Mesothelial cell of epicardium (in vitro differentiated cells): ENCODE results near the gene B4GALT1. TPM values are rescaled to one million over a fixed set of nuclear protein-coding genes. Genes with fewer than 3 reads are reported as not detected.
"Not testable (repeated sequence)": the region's sequence is repeated elsewhere in the genome, so short reads cannot be mapped to it uniquely, and the experiment has no call there.

Experiments
- DNase-seq, 2 experiments: peaks; one replicate each; pipeline ENCODE4 v3.0.0; 2021; ENCODE audit warnings: low spot score in 2 of 2; ENCODE audit not compliant: unreplicated experiment in 2 of 2
- H3K27ac Mint-ChIP-seq: 2 replicates; pipeline ENCODE4 v1.8.0; 2021; ENCODE audit warnings: mixed read lengths
- H3K27me3 Mint-ChIP-seq: 2 replicates; pipeline ENCODE4 v1.8.0; 2021; ENCODE audit warnings: low read depth, mixed read lengths
- H3K36me3 Mint-ChIP-seq: 2 replicates; pipeline ENCODE4 v1.8.0; 2021; ENCODE audit warnings: mixed read lengths
- H3K4me1 Mint-ChIP-seq: 2 replicates; pipeline ENCODE4 v1.8.0; 2021; ENCODE audit warnings: mixed read lengths
- H3K4me3 Mint-ChIP-seq: 2 replicates; pipeline ENCODE4 v1.8.0; 2021; ENCODE audit warnings: mild to moderate bottlenecking, moderate library complexity, mixed read lengths
- H3K9me3 Mint-ChIP-seq: 2 replicates; pipeline ENCODE4 v1.8.0; 2021; ENCODE audit warnings: mixed read lengths
- total RNA-seq: library from RNA; stranded (reverse); gene quantifications from 3 replicates; pipeline ENCODE4 v1.2.1, GENCODE V29; 2021
- TF ChIP-seq, protein P1 (sequence below): fragments of 200-600 bp; sonication (generic); IDR thresholded peaks from one replicate; pipeline ENCODE4 v1.5.0; 2021; ENCODE audit warnings: antibody characterized with exemption; ENCODE audit not compliant: unreplicated experiment

Gene B4GALT1
- total RNA-seq, 1 donor from 2014 or later: 78.3 TPM

DNA sequence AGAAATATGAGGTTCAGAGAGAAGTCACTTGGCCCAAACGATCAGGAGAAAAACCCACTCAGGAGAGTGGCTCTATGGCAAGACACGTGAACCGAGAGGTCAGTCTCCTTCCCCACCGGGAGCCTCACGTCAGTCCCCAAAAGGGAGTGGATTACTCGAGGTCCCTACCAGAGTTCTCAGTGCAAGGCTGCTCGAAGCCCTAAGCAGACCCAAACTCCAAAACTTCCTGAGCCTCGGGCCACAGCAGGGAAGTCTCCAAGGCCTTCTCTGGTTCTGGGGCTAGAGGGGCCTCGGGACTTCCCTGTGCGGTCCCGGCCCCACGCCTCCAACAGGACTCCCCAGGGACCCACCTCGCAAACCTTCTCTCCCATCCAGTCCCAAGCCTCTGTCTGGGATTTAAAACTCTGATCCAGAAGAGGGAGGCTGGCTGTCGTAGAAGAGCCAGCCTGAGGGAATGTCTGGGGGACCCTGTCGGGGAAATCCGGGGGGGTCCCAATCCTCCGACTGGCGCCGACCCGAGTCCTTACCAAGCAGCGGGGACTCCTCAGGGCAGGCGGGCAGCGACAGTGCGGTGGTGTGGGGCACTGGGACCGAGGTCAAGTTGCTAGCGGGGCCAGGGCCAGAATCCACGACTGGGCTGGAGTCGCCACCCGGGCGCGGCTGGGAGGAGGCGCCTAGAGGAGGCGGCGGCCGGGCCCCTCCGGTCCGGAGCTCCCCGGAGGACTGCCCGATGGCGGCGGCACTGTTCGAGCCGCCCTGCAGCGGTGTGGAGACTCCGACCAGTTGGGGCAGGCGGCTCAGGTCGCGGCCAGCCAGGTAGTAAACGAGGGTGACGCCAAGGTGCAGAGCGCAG, 679 bp downstream of the B4GALT1 start:
- Mint-ChIP-seq H3K36me3 (no peaks in the 10 kb centered on the region), H3K4me3 (peak overlapping the region; percentile 76), H3K9me3 (no peaks in the 10 kb centered on the region), H3K27ac (peak overlapping the region; percentile 96), H3K4me1 (peaks cover 62% of the 10 kb centered on the region), H3K27me3 (no peaks in the 10 kb centered on the region)
- TF ChIP-seq, protein P1, sequence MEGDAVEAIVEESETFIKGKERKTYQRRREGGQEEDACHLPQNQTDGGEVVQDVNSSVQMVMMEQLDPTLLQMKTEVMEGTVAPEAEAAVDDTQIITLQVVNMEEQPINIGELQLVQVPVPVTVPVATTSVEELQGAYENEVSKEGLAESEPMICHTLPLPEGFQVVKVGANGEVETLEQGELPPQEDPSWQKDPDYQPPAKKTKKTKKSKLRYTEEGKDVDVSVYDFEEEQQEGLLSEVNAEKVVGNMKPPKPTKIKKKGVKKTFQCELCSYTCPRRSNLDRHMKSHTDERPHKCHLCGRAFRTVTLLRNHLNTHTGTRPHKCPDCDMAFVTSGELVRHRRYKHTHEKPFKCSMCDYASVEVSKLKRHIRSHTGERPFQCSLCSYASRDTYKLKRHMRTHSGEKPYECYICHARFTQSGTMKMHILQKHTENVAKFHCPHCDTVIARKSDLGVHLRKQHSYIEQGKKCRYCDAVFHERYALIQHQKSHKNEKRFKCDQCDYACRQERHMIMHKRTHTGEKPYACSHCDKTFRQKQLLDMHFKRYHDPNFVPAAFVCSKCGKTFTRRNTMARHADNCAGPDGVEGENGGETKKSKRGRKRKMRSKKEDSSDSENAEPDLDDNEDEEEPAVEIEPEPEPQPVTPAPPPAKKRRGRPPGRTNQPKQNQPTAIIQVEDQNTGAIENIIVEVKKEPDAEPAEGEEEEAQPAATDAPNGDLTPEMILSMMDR: no peak
- DNase-seq: peak in 1 of 2 experiments; percentile 57

DNA sequence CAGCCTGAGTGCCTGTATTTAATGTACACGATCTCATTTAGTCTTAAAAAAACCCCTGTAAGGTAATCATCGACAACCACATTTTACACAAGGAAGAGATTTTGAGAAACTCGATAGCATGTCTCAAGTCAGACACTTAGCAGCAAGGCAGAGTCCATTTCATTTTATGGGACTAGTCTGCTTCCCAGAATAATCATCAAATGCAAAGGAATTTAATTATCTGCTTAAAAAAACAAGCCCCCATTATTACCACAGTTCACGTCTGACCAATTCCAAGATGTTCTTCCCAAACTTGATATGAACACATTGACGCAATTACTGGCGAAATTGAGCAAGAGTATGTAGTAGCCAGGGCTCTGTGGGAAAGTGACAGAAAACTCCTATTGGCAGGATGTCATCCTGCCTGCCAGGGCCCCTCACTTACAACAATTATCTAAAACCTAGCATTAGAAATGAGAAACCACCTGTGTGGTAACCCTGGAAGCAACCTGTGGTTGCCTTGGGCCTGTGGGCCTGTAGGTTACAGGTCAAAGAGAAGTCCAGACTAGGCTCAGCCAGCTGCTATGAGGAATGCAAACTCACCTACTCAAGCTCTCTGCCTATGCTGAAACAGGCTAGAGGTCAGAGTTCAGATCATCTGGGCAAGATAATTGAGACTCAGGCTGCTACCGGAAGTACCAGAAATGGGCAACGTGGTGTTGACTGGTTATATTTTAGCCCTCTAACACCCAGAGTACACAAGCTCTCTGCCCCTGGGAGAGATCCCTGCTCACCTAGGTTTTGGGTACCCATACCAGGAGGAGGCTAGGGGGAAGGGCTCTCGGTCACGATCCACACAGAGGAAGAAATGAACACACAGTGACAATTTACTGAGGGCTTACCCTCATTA, 1.6 kb downstream of the B4GALT1 start:
- DNase-seq: peak in 1 of 2 experiments; percentile 36
- no peaks in the 10 kb centered on the region for H3K27me3 Mint-ChIP-seq
- no peaks in the 10 kb centered on the region for H3K9me3 Mint-ChIP-seq
- TF ChIP-seq, protein P1: no peak
- peaks cover 67% of the 10 kb centered on the region for H3K4me1 Mint-ChIP-seq
- peak overlapping the region; percentile 76 for H3K4me3 Mint-ChIP-seq
- H3K36me3 Mint-ChIP-seq: no peaks in the 10 kb centered on the region
- H3K27ac Mint-ChIP-seq: peak overlapping the region; percentile 96

DNA sequence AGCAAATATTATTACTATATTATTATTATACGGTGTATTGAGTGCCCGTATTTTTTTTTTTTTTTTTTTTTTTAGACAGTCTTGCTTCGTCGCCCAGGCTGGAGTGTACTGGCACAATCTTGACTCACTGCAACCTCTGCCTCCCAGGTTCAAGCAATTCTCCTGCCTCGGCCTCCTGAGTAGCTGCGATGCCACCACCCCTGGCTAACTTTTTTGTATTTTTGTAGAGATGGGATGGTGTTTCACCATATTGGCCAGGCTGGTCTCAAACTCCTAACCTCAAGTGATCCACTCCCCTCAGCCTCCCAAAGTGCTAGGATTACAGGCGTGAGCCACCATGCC, 2.2 kb downstream of the B4GALT1 start:
- not testable (repeated sequence) for H3K9me3 Mint-ChIP-seq, H3K36me3 Mint-ChIP-seq, H3K27me3 Mint-ChIP-seq
- peak overlapping the region; percentile 96 for H3K27ac Mint-ChIP-seq
- peaks cover 72% of the 10 kb centered on the region for H3K4me1 Mint-ChIP-seq
- H3K4me3 Mint-ChIP-seq: peak overlapping the region; percentile 76
- DNase-seq: peak in 1 of 2 experiments; percentile 3

DNA sequence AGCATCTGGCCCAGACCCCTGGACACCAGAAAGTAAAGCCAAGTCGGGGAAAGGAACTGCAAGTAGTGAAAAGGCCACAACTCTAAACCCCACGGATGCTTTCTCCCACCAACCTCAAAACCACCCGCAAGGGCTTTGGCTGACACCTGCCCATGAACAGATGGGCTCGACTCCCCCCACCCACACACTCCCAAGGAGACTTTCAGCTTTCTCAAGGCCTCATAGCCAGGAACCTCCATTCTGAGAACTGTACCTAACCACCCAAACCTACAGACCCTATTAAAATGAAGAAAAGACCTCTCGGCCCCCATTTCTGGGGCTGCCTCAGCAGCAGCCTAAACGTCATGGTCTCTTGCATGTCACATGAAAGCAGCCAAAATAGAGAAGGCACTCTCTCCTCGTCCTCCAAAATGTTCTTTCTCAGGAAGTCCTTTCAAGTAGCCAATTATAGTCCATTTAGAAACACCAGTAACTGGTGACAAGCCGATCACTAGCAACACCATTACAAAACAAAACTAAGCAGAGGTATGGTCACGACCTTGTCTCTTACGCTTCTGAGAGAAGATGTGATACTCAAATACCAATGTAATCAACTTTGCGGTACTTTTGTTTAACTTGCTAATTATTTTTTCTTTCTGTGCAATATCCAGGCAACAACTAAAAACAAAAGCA, 2.9 kb downstream of the B4GALT1 start:
- no peaks in the 10 kb centered on the region for H3K9me3 Mint-ChIP-seq
- peak overlapping the region; percentile 56 for H3K4me3 Mint-ChIP-seq
- DNase-seq: peak in 1 of 2 experiments; percentile 29
- TF ChIP-seq, protein P1: no peak
- no peaks in the 10 kb centered on the region for H3K27me3 Mint-ChIP-seq
- no peaks in the 10 kb centered on the region for H3K36me3 Mint-ChIP-seq
- H3K4me1 Mint-ChIP-seq: peaks cover 78% of the 10 kb centered on the region
- peak overlapping the region; percentile 83 for H3K27ac Mint-ChIP-seq

DNA sequence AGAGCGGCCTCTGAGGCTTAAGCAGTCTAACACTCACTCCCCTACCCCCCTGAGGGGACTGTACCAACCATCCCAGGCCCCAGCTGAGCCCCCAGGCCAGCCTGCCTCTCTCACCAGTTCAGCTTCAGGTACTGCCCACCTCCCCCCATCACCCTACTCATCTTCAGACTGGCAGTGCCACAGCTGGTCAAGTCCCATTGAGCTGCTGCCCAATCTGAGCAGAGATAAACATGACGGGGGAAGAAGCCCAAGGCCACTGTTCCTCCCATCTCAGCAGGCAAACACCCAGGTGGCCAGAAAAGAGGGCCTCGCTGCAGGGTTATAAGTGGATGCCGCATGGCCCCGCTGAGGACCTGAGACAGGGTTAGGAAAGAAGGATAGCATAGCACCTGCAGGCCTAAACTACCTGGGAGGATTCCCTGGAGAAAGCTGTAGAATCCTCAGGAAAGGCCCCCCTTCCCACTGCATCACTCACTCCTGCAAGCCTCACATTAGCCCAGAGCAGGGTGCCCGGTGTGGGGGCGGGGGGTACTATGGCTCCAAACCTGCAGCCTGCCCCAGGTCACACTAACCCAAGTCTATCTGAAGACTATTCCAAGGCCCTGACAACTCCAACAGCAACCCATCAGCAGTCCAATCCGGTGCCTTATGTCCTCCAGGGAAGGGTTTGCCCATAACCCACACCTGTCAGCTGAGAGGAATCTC, 3.6 kb downstream of the B4GALT1 start:
- H3K4me1 Mint-ChIP-seq: peaks cover 83% of the 10 kb centered on the region
- H3K9me3 Mint-ChIP-seq: no peaks in the 10 kb centered on the region
- TF ChIP-seq, protein P1: no peak
- peak overlapping the region; percentile 98 for H3K27ac Mint-ChIP-seq
- DNase-seq: no peak
- H3K4me3 Mint-ChIP-seq: peak overlapping the region; percentile 56
- H3K27me3 Mint-ChIP-seq: no peaks in the 10 kb centered on the region
- no peaks in the 10 kb centered on the region for H3K36me3 Mint-ChIP-seq
